Common myeloid progenitor, CD34-positive (primary cell): Measurements from ENCODE around the gene WDFY2.
"Not testable (repeated sequence)": the region's sequence is repeated elsewhere in the genome, so short reads cannot be mapped to it uniquely, and the experiment has no call there.

ENCODE experiments used
- CTCF ChIA-PET: fragments of 350-600 bp; sonication (Branson Sonifier 250); formaldehyde crosslinking; loops from one replicate; lab custom pipeline; 2021; ENCODE audit warnings: antibody characterized with exemption; lab: Charles Lee
- POLR2A ChIA-PET: fragments of 350-600 bp; sonication (Branson Sonifier 250); formaldehyde crosslinking; loops from one replicate; lab custom pipeline; 2021; ENCODE audit warnings: antibody characterized with exemption; lab: Charles Lee
- DNase-seq, 3 donors: peaks; one replicate each; pipeline versions ENCODE4 v3.0.0 to v3.0.0-alpha.2; 2013
- H3K27ac ChIP-seq, 2 experiments: 1 replicate in 1 of 2; 2 replicates in 1 of 2; pipeline ENCODE4 v1.7.0; 2013; ENCODE audit warnings: inconsistent platforms in 2 of 2, low read length in 2 of 2, mild to moderate bottlenecking in 2 of 2, low read depth in 1 of 2, moderate library complexity in 1 of 2; ENCODE audit not compliant: severe bottlenecking in 2 of 2, insufficient read depth in 1 of 2, poor library complexity in 1 of 2
- H3K27me3 ChIP-seq, 5 experiments: replicated peaks in 2 of 5; 1 replicate in 3 of 5; 2 replicates in 2 of 5; pipeline versions ENCODE4 v1.6.1 to v1.7.0; 2013; ENCODE audit warnings: low read length in 4 of 5, mild to moderate bottlenecking in 2 of 5, moderate library complexity in 2 of 5, inconsistent platforms in 1 of 5; ENCODE audit not compliant: insufficient read depth in 5 of 5, control insufficient read depth in 4 of 5
- H3K36me3 ChIP-seq, 4 experiments: 1 replicate in 2 of 4; 2 replicates in 2 of 4; pipeline versions ENCODE4 v1.6.1 to v1.7.0; 2013; ENCODE audit warnings: low read length in 3 of 4, control low read depth in 1 of 4, mild to moderate bottlenecking in 1 of 4; ENCODE audit not compliant: control insufficient read depth in 4 of 4, insufficient read depth in 4 of 4
- H3K4me1 ChIP-seq, 4 experiments: 1 replicate in 3 of 4; 2 replicates in 1 of 4; pipeline versions ENCODE4 v1.6.1 to v1.7.1; 2013; ENCODE audit warnings: low read length in 3 of 4, mild to moderate bottlenecking in 3 of 4, control low read depth in 1 of 4, inconsistent platforms in 1 of 4, moderate library complexity in 1 of 4; ENCODE audit not compliant: control insufficient read depth in 4 of 4, insufficient read depth in 4 of 4; ENCODE audit errors: control extremely low read depth in 1 of 4
- H3K4me3 ChIP-seq, 7 experiments: 1 replicate in 4 of 7; 2 replicates in 3 of 7; pipeline versions ENCODE4 v1.5.1 to v1.7.0; 2013; ENCODE audit warnings: mild to moderate bottlenecking in 7 of 7, low read length in 6 of 7, moderate library complexity in 6 of 7, inconsistent platforms in 2 of 7, low read depth in 2 of 7, control low read depth in 1 of 7; ENCODE audit not compliant: insufficient read depth in 4 of 7, control insufficient read depth in 1 of 7; ENCODE audit errors: extremely low read depth in 1 of 7
- H3K9me3 ChIP-seq, 5 experiments: 1 replicate in 4 of 5; 2 replicates in 1 of 5; pipeline versions ENCODE4 v1.6.1 to v1.7.1; 2013; ENCODE audit warnings: low read length in 4 of 5, mild to moderate bottlenecking in 2 of 5, inconsistent platforms in 1 of 5, low read depth in 1 of 5, moderate library complexity in 1 of 5; ENCODE audit not compliant: control insufficient read depth in 4 of 5, insufficient read depth in 2 of 5; ENCODE audit errors: control extremely low read depth in 1 of 5
- WGBS: methylation state at CpG from one replicate; pipeline ENCODE4 v1.1.5; 2013; ENCODE audit not compliant: insufficient coverage; 5-methylcytosine and 5-hydroxymethylcytosine counted together

Gene WDFY2

DNA sequence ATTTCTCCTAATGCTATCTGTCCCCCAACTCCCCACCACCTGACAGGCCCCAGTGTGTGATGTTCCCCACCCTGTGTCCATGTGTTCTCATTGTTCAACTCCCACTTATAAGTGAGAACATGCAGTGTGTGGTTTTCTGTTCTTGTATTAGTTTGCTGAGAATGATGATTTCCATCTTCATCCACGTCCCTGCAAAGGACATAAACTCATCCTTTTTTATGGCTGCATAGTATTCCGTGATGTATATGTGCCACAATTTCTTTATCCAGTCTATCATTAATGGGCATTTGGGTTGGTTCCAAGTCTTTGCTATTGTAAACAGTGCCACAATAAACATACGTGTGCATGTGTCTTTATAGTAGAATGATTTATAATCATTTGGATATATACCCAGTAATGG lies 38.8 kb upstream of the WDFY2 start:
- peaks cover 0 to 20% (median 16%) of the 10 kb centered on the region in 4 experiments for H3K4me1 ChIP-seq
- H3K9me3 ChIP-seq, DNase-seq, H3K36me3 ChIP-seq, H3K27me3 ChIP-seq, CTCF ChIA-PET, H3K4me3 ChIP-seq, POLR2A ChIA-PET, H3K27ac ChIP-seq: not testable (repeated sequence)
- no CpG with 5 or more reads among the region's 3 CpGs for WGBS

DNA sequence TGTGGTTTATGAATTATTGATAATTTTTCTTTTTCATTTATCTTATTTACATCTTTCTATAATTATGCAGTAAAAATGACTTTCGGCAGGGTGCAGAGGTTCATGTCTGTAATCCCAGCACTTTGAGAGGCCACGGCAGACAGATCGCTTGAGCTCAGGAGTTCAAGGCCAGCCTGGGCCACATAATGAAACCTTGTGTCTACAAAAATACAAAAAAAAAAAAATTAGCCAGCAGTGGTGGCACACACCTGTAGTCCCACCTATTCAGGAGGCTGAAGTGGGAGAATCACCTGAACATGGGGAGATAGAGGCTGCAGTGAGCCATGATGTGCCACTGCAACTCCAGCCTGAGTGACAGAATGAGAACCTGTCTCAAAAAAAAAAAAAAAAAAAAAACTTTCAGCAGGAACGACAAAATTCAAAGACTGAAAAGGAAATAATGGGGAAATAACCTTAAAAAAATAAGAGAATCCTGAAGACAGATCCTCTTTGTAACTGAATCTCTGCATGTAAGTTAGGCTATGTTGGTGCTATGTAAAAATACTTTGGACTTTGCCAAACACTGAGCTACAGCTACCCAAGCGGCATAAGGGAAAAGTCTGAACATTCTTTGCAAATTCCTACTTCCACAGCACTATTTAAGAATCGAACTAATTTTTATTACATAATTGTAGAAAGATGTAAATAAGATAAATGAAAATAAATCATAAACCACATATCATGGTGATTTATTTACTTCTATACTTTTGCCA lies 36.7 kb upstream of the WDFY2 start:
- WGBS = 100% methylated on average over 1 of the region's 6 CpGs
- CTCF ChIA-PET = interaction anchor here (0.7 kb wide), 1 partner anchor 9 kb away, joined by 3 read pairs; no protein-coding TSS in a partner anchor
- Histone ChIP-seq H3K9me3 (no peaks in the 10 kb centered on the region), H3K4me1 (peaks cover 0 to 24% (median 17%) of the 10 kb centered on the region in 4 experiments), H3K27me3 (no peaks in the 10 kb centered on the region), H3K4me3 (no peak overlapping the region), H3K36me3 (no peaks in the 10 kb centered on the region), H3K27ac (no peak overlapping the region)
- DNase-seq = no peak
- POLR2A ChIA-PET = interaction anchor here (0.7 kb wide), 1 partner anchor 138 kb away, joined by 3 read pairs; no protein-coding TSS in a partner anchor

DNA sequence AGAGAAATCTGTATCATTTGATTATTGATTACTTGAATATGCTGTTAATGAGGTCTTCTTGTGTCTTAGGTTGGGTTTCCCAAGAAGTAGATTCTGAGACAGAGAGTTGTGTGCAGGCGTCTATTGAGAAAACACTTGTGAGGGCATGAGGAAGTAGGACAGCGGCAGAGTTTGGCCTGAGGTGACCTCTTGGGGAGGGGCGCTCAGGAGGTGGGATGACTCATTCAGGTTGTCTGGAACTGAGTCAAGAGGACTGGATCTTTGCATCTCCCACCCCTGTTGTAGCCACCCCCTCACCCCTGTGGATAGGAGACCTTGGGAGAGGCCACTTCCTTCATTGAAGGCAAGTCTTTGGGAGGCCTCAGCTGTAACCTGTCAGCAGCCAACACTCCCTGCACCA lies 35.2 kb upstream of the WDFY2 start:
- WGBS = no CpG with 5 or more reads among the region's 3 CpGs
- Histone ChIP-seq H3K4me3 (no peak overlapping the region), H3K36me3 (no peaks in the 10 kb centered on the region), H3K27me3 (no peaks in the 10 kb centered on the region), H3K9me3 (no peaks in the 10 kb centered on the region), H3K27ac (no peak overlapping the region), H3K4me1 (peaks cover 0 to 24% (median 17%) of the 10 kb centered on the region in 4 experiments)
- ChIA-PET CTCF (no interaction called here), POLR2A (no interaction called here)
- peak; percentile 67 to 90 (median 85) for DNase-seq

DNA sequence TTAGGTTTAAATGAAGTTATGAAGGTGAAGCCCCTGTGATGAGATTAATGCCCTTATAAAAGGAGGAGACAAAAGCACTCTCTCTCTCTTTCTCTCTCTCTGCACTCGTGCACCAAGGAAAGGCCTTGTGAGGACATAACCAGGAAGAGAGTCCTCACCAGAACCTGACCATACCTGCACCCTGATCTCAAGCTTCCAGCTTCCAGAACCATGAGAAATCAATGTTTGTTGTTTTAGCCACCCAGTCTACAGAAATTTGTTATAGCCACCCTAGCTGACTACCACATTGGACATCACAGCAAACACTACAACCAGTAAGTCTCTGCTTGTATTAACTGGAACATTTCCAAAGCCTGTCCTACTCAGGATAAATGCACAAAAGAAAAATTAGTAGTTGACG lies 34.7 kb upstream of the WDFY2 start:
- WGBS = 100% methylated on average over 1 of the region's 2 CpGs
- Histone ChIP-seq H3K36me3 (no peaks in the 10 kb centered on the region), H3K27me3 (no peaks in the 10 kb centered on the region), H3K27ac (no peak overlapping the region), H3K4me1 (peaks cover 0 to 24% (median 17%) of the 10 kb centered on the region in 4 experiments), H3K9me3 (no peaks in the 10 kb centered on the region), H3K4me3 (no peak overlapping the region)
- POLR2A ChIA-PET = no interaction called here
- no peak for DNase-seq
- CTCF ChIA-PET = no interaction called here

DNA sequence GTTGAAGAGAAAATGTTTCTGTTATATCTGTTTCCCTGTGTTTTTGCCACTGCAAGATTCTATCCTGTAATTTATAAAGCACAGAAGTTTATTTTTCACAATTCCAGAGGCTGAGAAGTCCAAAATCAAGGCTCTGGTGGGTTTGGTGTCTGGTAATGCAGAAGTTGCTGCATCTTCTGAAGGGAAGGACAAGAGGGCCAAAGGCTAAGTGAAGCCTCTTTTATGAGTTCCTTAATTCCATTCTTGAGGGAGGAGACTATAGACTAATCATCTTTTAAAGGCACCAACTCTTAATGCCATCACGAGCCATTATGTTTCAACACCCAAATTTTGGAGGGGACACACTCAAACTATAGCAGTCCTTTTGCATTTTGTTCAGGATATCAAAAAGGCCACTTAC lies 34.1 kb upstream of the WDFY2 start:
- DNase-seq = no peak
- Histone ChIP-seq H3K4me1 (peaks cover 0 to 24% (median 17%) of the 10 kb centered on the region in 4 experiments), H3K27me3 (no peaks in the 10 kb centered on the region), H3K9me3 (no peaks in the 10 kb centered on the region), H3K4me3 (no peak overlapping the region), H3K36me3 (no peaks in the 10 kb centered on the region), H3K27ac (no peak overlapping the region)
- POLR2A ChIA-PET = no interaction called here
- CTCF ChIA-PET = no interaction called here
- WGBS = no CpG with 5 or more reads among the region's 1 CpG

DNA sequence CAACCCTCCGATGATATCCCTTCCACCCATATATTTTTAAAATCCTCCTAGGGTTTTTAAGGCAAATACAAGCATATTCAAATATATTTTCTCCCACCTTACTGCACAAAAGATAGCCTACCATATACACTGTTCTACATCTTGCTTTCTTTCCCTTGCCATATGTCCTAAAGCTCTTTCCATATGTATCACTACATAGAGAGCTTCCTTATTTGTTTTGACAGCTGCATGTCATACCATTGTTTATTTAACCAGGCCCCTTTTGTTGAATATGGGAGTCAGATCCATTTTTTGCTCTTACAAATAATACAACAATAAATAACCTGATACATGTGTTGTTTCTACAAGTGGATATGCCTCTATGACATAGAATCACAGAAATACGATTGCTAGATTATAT lies 32.8 kb upstream of the WDFY2 start:
- Histone ChIP-seq H3K4me1 (peaks cover 0 to 24% (median 17%) of the 10 kb centered on the region in 4 experiments), H3K27ac (no peak overlapping the region), H3K36me3 (no peaks in the 10 kb centered on the region), H3K4me3 (peak overlapping the region in 1 of 7 experiments; percentile 10), H3K27me3 (no peaks in the 10 kb centered on the region), H3K9me3 (no peaks in the 10 kb centered on the region)
- CTCF ChIA-PET = interaction anchor here (1.2 to 1.5 kb wide), 2 partner anchors 11 to 31 kb away, joined by 3 to 4 read pairs; no protein-coding TSS in a partner anchor
- POLR2A ChIA-PET = interaction anchor here (0.6 to 1.5 kb wide), 2 partner anchors 98 to 220 kb away, joined by 3 to 7 read pairs; partner anchors contain the start of gene INTS6
- DNase-seq = no peak
- WGBS = 100% methylated on average over 1 of the region's 2 CpGs

DNA sequence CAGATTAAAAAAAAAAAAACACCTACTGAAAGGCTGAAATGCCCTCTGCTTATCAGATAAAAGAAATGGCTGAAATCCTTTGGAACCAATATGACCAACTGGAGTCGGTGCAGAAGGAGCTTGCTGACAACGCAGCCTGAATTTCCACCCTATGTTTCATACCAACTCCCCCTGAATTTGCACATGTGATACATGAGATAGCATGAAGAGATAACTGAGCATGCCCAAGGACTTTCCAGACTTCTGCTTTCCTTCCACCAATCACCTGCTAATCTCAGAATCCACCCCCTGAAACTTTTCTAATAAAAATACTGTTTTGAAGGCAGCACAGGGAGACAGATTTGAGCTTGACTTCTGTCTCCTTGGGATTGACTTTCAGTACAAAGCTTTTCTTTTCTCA lies 32.2 kb upstream of the WDFY2 start:
- CTCF ChIA-PET = interaction anchor here (1.2 to 1.6 kb wide), 3 partner anchors 12 to 32 kb away, joined by 3 to 6 read pairs (median 4); no protein-coding TSS in a partner anchor
- DNase-seq = peak; percentile 57 to 91 (median 86)
- H3K4me3 ChIP-seq = peak overlapping the region in 1 of 7 experiments; percentile 10
- no peaks in the 10 kb centered on the region for H3K36me3 ChIP-seq
- no peak overlapping the region for H3K27ac ChIP-seq
- peaks cover 0 to 24% (median 17%) of the 10 kb centered on the region in 4 experiments for H3K4me1 ChIP-seq
- no peaks in the 10 kb centered on the region for H3K27me3 ChIP-seq
- POLR2A ChIA-PET = interaction anchor here (0.6 to 1.5 kb wide), 4 partner anchors 32 to 221 kb away, joined by 3 to 7 read pairs (median 3); partner anchors contain the start of gene INTS6
- no peaks in the 10 kb centered on the region for H3K9me3 ChIP-seq
- 0% methylated on average over 2 of the region's 2 CpGs for whole genome bisulfite sequencing
